ENCODE data around the gene CENPK.
A peak's percentile ranks its signal among the peaks of the same experiment; 100 is the strongest.
"Not testable (repeated sequence)": the region's sequence is repeated elsewhere in the genome, so short reads cannot be mapped to it uniquely, and the experiment has no call there.

CENPK gene

GRCh38 chr5:65486803-65487202 lies 76.2 kb downstream of the CENPK start:
- not testable (repeated sequence) for H3K9me3 Mint-ChIP-seq; DNase-seq (ENCODE audit: low spot score in 2 of 2); H3K27ac Mint-ChIP-seq (ENCODE audit: low read depth); H3K27me3 Mint-ChIP-seq; H3K36me3 Mint-ChIP-seq (ENCODE audit: insufficient read depth); H3K4me3 Mint-ChIP-seq; ATAC-seq (replicated peaks; ENCODE audit: extremely low read depth, poor library complexity, severe bottlenecking)
- peaks cover 15% of the 10 kb centered on the region for H3K4me1 Mint-ChIP-seq

DNA sequence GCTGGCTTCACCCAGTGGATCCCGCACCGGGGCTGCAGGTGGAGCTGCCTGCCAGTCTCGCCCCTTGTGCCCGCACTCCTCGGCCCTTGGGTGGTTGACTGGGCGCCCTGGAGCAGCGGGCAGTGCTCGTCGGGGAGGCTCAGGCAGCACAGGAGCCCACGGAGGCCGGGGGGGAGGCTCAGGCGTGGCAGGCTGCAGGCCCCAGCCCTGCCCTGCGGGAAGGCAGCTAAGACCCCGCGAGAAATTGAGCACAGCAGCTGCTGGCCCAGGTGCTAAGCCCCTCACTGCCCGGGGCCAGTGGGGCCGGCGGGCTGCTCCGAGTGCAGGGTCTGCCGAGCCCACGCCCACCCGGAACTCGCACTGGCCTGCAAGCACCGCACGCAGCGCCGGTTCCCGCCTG lies 77.6 kb downstream of the CENPK start:
- no peaks in the 10 kb centered on the region for H3K9me3 Mint-ChIP-seq
- H3K36me3 Mint-ChIP-seq (ENCODE audit: insufficient read depth): peaks cover 9% of the 10 kb centered on the region
- DNase-seq (ENCODE audit: low spot score in 2 of 2): no peak
- H3K27me3 Mint-ChIP-seq: no peaks in the 10 kb centered on the region
- no peak overlapping the region for H3K27ac Mint-ChIP-seq (ENCODE audit: low read depth)
- no peak for ATAC-seq (replicated peaks; ENCODE audit: extremely low read depth, poor library complexity, severe bottlenecking)
- peaks cover 21% of the 10 kb centered on the region for H3K4me1 Mint-ChIP-seq
- no peak overlapping the region for H3K4me3 Mint-ChIP-seq

- H3K27ac Mint-ChIP-seq (ENCODE audit: low read depth): no peak overlapping the region
- DNase-seq (ENCODE audit: low spot score in 2 of 2): no peak
- H3K36me3 Mint-ChIP-seq (ENCODE audit: insufficient read depth): peaks cover 9% of the 10 kb centered on the region
- peaks cover 21% of the 10 kb centered on the region for H3K4me1 Mint-ChIP-seq
- no peaks in the 10 kb centered on the region for H3K9me3 Mint-ChIP-seq
- ATAC-seq (replicated peaks; ENCODE audit: extremely low read depth, poor library complexity, severe bottlenecking): peak; percentile 21
- no peak overlapping the region for H3K4me3 Mint-ChIP-seq
- H3K27me3 Mint-ChIP-seq: no peaks in the 10 kb centered on the region
These were observed 79.2 kb downstream of the CENPK start for GRCh38 chr5:65483546-65484346.

- ATAC-seq (replicated peaks; ENCODE audit: extremely low read depth, poor library complexity, severe bottlenecking) (peak; percentile 17), DNase-seq (ENCODE audit: low spot score in 2 of 2) (no peak)
- H3K4me3 Mint-ChIP-seq: no peak overlapping the region
- H3K4me1 Mint-ChIP-seq: peaks cover 21% of the 10 kb centered on the region
- H3K27ac Mint-ChIP-seq (ENCODE audit: low read depth): no peak overlapping the region
- H3K36me3 Mint-ChIP-seq (ENCODE audit: insufficient read depth): peaks cover 9% of the 10 kb centered on the region
- no peaks in the 10 kb centered on the region for H3K27me3 Mint-ChIP-seq
- no peaks in the 10 kb centered on the region for H3K9me3 Mint-ChIP-seq
These were observed 80.0 kb downstream of the CENPK start for GRCh38 chr5:65482736-65483545.

DNA sequence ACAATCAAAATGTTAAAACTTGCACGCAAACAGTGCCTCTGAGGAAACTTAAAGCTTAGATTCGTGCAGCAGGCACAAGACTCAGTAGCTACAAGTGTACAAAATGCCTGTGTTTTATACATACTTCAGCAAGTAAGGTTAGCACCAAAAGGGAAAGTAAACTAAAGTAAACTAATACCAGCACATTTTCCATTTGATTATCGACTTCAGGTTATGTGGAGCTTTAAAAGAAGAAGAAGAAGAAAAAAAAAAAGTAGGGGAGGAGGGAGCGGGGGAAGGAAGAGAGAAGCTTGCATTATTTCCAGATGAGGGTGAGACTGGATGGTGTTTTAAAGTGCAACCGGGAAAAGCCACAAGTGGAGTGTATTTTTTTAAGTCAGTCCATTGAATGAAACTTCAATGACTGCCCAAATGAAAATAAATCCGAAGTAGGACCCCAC lies 80.7 kb downstream of the CENPK start:
- DNase-seq (ENCODE audit: low spot score in 2 of 2): no peak
- no peaks in the 10 kb centered on the region for H3K27me3 Mint-ChIP-seq

GRCh38 chr5:65481635-65482295 lies 81.2 kb downstream of the CENPK start, which contains the start of gene ADAMTS6:
ADAMTS6 (minus strand) TSS chr5:65481920; CDS start chr5:65473673, 8,247 bp downstream.
- DNase-seq (ENCODE audit: low spot score in 2 of 2): peak; percentile 35 to 39
- no peaks in the 10 kb centered on the region for H3K27me3 Mint-ChIP-seq
- no peak within 1 kb of the TSS for H3K27ac Mint-ChIP-seq (ENCODE audit: low read depth)
- peak; percentile 70 for ATAC-seq (replicated peaks; ENCODE audit: extremely low read depth, poor library complexity, severe bottlenecking)
- H3K36me3 Mint-ChIP-seq (ENCODE audit: insufficient read depth): peaks cover 9% of the 10 kb centered on the region
- H3K4me3 Mint-ChIP-seq: no peak within 1 kb of the TSS
- no peaks in the 10 kb centered on the region for H3K9me3 Mint-ChIP-seq
- peaks cover 21% of the 10 kb centered on the region for H3K4me1 Mint-ChIP-seq

More for the DNA sequence above, 80.7 kb downstream of the CENPK start:
- Mint-ChIP-seq H3K9me3 (no peaks in the 10 kb centered on the region), H3K4me1 (peaks cover 21% of the 10 kb centered on the region), H3K36me3 (ENCODE audit: insufficient read depth) (peaks cover 9% of the 10 kb centered on the region), H3K27ac (ENCODE audit: low read depth) (no peak overlapping the region), H3K4me3 (no peak overlapping the region)
- ATAC-seq (replicated peaks; ENCODE audit: extremely low read depth, poor library complexity, severe bottlenecking): peak; percentile 22

GRCh38 chr5:65481171-65481581 lies 81.8 kb downstream of the CENPK start:
- Mint-ChIP-seq H3K27me3 (no peaks in the 10 kb centered on the region), H3K36me3 (ENCODE audit: insufficient read depth) (peaks cover 9% of the 10 kb centered on the region), H3K4me1 (peaks cover 21% of the 10 kb centered on the region), H3K27ac (ENCODE audit: low read depth) (no peak overlapping the region), H3K4me3 (no peak overlapping the region), H3K9me3 (no peaks in the 10 kb centered on the region)
- no peak for ATAC-seq (replicated peaks; ENCODE audit: extremely low read depth, poor library complexity, severe bottlenecking)
- DNase-seq (ENCODE audit: low spot score in 2 of 2): no peak

GRCh38 chr5:65480306-65480865 lies 82.6 kb downstream of the CENPK start:
- Mint-ChIP-seq H3K27ac (ENCODE audit: low read depth) (no peak overlapping the region), H3K4me1 (peaks cover 21% of the 10 kb centered on the region), H3K4me3 (no peak overlapping the region), H3K9me3 (no peaks in the 10 kb centered on the region), H3K27me3 (no peaks in the 10 kb centered on the region), H3K36me3 (ENCODE audit: insufficient read depth) (peaks cover 9% of the 10 kb centered on the region)
- DNase-seq (ENCODE audit: low spot score in 2 of 2) (no peak), ATAC-seq (replicated peaks; ENCODE audit: extremely low read depth, poor library complexity, severe bottlenecking) (peak; percentile 26)

- Mint-ChIP-seq H3K27me3 (no peaks in the 10 kb centered on the region), H3K36me3 (ENCODE audit: insufficient read depth) (peaks cover 9% of the 10 kb centered on the region), H3K4me3 (no peak overlapping the region), H3K4me1 (peaks cover 21% of the 10 kb centered on the region), H3K9me3 (no peaks in the 10 kb centered on the region), H3K27ac (ENCODE audit: low read depth) (no peak overlapping the region)
- no peak for ATAC-seq (replicated peaks; ENCODE audit: extremely low read depth, poor library complexity, severe bottlenecking)
- DNase-seq (ENCODE audit: low spot score in 2 of 2): no peak
These were observed 83.4 kb downstream of the CENPK start for GRCh38 chr5:65479527-65479926.

DNA sequence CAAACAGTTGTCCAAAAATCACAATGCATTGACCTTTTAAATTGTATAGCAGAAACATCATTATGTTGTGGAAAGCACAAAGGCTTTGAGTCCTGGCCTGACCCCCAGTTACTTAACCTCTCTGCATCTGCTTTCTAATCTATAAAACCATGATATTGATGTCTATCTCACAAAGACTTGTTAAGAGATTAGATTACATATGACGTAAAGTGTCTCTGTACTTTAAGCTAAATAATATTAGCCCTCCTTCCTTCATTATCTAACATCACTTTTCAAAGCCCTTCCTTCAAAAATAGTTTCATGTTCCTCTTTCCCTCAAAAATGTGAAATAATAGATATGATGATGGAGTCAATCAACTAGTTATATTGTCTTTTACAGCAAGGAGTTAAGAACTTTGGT lies 84.6 kb downstream of the CENPK start:
- H3K27ac Mint-ChIP-seq (ENCODE audit: low read depth): no peak overlapping the region
- peaks cover 19% of the 10 kb centered on the region for H3K4me1 Mint-ChIP-seq
- DNase-seq (ENCODE audit: low spot score in 2 of 2) (no peak), ATAC-seq (replicated peaks; ENCODE audit: extremely low read depth, poor library complexity, severe bottlenecking) (no peak)
- H3K27me3 Mint-ChIP-seq: no peaks in the 10 kb centered on the region
- H3K9me3 Mint-ChIP-seq: no peaks in the 10 kb centered on the region
- H3K36me3 Mint-ChIP-seq (ENCODE audit: insufficient read depth): peaks cover 9% of the 10 kb centered on the region
- H3K4me3 Mint-ChIP-seq: no peak overlapping the region

GRCh38 chr5:65475895-65476294 lies 87.1 kb downstream of the CENPK start:
- DNase-seq (ENCODE audit: low spot score in 2 of 2) (no peak), ATAC-seq (replicated peaks; ENCODE audit: extremely low read depth, poor library complexity, severe bottlenecking) (no peak)
- H3K27ac Mint-ChIP-seq (ENCODE audit: low read depth): no peak overlapping the region
- no peak overlapping the region for H3K4me3 Mint-ChIP-seq
- no peaks in the 10 kb centered on the region for H3K27me3 Mint-ChIP-seq
- H3K36me3 Mint-ChIP-seq (ENCODE audit: insufficient read depth): no peaks in the 10 kb centered on the region
- no peaks in the 10 kb centered on the region for H3K9me3 Mint-ChIP-seq
- no peaks in the 10 kb centered on the region for H3K4me1 Mint-ChIP-seq

DNA sequence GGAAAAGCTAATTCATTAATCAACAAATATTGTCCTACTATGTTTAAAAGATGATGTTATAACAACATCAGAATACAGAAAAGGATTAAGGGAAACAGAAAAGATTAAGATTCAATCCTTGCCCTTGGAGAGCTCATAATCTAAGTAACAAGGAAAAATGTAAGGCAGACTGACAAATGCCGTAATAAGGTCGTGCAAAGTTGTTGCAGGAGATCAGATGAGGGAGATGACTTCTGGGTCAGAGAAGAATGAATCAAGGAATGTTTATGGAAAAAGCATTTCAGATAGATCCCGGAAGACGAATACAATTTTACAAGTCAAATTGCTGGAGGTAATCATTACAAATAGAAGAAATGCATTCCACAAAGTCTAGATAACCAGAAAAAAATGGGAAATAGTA lies 87.6 kb downstream of the CENPK start:
- H3K27me3 Mint-ChIP-seq: no peaks in the 10 kb centered on the region
- DNase-seq (ENCODE audit: low spot score in 2 of 2): no peak
- H3K9me3 Mint-ChIP-seq: no peaks in the 10 kb centered on the region
- H3K4me1 Mint-ChIP-seq: no peaks in the 10 kb centered on the region
- no peak overlapping the region for H3K4me3 Mint-ChIP-seq
- no peak for ATAC-seq (replicated peaks; ENCODE audit: extremely low read depth, poor library complexity, severe bottlenecking)
- H3K27ac Mint-ChIP-seq (ENCODE audit: low read depth): no peak overlapping the region
- no peaks in the 10 kb centered on the region for H3K36me3 Mint-ChIP-seq (ENCODE audit: insufficient read depth)
